CD4-positive, alpha-beta T cell treated with Interleukin-6 at 100 ng/mL for 8 hours (primary cell): ENCODE results near the gene TOR2A.

Experiments used
- DNase-seq: peaks from one replicate; pipeline ENCODE4 v3.0.0-alpha.2; 2020; ENCODE audit warnings: mixed read lengths, low spot score

TOR2A gene

DNA sequence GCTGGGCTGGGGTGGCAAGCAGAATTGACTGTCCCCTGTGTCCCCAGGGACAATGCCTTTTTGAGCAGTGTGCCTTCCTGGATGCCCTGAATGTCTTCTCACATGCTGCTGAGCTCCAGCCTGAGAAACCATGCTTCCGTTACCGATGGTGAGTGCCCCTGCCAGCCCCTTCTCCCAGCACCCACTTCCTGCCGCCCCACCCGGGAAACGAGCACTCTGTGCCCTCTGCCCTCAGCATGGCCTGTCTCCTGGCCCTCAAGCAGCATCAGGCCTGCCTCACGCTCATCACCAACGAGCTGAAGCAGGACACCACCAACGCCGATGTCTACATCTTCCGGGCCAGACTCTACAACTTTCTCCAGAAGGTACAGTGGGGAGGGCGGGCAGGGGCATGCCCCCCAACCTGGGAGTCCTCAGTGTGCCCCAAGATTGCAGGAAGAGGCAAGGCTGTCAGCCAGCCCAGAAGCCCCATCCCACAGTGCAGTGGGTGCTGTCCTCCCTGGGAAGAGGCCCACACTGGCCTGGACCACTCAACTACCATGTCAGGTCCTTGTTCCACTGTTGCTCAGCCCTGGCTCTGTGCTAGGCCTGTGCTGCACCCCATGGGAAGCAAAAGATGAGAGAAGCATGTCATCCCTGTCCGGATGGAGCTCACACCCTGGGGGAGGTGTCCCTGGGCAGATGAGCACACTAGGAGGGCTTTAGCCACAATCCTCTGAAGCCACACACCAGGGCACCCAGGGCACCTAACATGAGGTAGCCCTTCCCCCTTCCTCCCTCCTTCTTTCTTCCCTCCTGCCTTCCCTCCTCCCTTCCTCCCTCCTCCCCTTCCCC lies 14.8 kb downstream of the TOR2A start:
- peak; percentile 46 for DNase-seq

DNA sequence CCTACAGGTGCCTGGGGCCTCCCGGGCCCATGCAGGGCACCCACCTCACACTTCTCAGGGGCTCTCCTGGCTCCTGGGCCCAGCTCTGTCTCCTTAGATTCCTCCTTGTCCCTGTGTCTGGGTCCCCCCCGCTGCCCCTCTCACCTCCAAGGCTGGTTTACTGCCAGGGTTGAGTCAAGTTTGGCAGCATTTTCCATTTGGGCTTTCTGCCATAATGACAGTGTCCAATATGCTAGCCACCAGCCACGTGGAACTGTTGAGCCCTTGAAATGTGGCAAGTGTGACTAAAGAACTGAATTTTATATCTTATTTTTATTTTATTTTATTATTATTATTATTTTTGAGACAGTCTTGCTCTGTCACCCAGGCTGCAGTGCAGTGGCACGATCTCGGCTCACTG lies 17.3 kb downstream of the TOR2A start:
- DNase-seq, result no peak

DNA sequence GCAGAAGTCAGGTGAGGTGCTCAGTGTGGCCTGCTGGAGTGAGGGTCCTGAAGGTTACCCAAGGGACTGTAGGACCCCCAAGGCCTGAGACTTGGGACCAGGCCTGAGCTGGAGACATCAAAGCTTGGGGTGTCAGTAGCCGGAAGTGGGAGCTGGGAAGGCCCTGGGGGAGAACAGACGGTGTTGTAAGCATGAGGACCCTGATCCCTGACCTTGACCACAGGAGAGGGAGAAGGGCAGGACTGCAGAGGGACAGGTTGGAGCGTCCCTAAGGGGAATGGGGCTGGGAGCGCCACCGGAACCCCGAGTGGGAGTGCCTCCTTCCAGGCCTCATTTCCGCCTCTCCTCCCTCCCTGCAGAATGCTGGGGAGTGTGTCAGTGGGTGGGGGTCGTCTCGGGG lies 18.7 kb downstream of the TOR2A start:
- no peak for DNase-seq

DNA sequence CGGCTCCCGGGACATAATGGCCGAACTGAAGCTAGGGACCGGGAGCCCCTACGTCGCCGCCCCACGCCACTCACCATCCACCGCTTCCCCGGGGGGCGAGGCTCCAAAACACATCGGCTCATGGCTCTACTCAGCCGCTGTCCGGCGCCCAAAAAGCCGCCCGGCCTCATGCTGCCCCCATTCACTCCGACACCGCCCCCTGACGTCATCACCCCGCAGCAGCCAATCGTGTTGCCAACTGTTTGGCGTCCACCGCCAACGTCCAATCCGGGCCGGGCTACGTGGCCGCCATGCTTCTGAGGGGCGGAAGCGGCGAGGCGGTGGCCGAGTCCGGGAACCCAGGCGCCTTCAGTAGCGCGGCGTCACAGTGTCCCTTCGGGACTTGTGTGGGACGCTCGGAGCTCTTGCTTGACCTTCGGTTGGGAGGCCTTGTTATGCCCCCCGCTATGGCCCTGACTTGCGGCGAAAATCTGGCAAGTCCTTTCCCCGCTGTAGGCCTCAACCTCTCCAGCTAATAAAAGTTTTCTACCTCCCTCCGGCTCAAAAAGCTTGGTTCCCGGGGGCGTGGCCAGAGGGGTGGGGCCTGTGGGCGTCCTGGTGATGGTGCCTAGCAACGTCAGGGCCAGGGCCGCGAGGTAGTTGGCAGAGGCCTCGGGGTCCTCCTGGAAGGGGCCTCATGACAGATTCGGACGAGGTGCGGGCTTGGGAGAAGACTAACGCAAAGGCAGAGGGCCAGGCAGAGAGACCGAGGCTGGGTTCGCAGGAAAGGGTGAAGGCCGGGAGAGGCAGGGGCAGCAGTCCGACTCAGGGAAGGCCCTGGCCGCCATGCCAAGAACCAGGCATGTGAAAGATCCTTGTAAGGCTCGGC lies 19.4 kb downstream of the TOR2A start, which contains the start of the genes PTRH1 and TTC16:
TSS of gene PTRH1 (minus strand) at position 194 of the 868 bp plus-strand sequence. CDS start at position 170, 24 bp downstream.
TSS of gene TTC16 (plus strand) at position 610 of the 868 bp plus-strand sequence. CDS start at position 677, 67 bp downstream.
- peak; percentile 93 for DNase-seq

DNA sequence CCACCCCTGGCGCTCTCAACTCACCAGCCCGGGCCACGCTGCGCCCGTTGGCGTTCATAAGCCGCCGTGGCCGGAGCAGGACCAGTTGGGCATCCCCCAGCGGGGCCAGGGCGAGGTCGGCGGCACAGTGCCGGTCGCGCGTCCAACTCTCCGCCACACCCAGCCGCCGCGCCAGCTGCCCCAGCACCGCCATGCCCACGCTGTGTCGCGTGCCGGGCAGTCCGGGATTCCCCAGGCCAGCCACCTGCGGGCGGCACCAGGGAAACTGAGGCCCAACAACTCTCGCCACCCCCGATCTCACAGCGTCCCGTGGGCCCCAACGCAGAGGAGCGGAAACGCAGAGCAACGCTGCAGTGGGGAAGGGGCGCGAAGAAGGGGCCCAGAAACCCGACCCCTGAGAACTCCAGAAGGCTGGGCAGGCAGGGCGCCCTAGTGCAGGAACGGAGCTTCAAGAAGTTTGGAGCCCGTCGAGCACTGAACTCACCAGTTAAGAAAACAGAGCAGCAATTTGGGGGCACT lies 20.1 kb downstream of the TOR2A start:
- no peak for DNase-seq

DNA sequence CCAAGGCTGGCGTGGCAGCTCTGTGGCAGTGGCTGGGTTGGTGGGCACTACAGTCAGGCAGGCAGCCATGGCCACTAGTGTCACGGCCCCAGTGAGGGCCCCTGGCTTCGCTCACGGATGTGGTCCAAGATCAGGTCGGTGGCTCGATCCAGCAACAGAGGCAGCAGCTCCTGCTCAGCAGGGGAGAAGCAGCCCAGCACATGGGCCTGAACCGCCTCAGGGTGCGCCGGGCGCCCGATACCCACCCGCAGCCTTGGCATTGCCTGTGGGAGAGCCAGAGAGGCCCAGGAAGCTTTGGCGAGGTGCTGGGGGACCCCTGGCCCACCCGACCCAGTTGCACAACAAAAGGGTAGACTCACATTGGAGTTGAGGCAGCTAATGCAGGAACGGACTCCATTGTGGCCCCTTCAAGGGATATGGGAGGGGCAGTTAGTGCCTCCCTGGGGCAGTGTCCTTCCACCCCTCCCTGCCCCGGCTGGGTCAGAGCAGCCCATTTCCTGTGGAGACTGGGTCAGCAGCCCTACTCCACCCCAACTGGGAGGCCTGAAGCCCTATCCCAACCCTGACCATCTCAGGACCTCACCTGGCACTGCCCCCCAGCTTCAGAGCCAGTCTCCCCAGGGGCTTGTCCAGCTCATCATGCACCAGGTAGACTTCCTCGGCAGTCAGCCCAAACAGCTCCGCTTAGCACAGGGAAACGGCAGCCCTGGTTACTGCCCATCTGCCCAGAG lies 20.9 kb downstream of the TOR2A start:
- DNase-seq, result no peak

DNA sequence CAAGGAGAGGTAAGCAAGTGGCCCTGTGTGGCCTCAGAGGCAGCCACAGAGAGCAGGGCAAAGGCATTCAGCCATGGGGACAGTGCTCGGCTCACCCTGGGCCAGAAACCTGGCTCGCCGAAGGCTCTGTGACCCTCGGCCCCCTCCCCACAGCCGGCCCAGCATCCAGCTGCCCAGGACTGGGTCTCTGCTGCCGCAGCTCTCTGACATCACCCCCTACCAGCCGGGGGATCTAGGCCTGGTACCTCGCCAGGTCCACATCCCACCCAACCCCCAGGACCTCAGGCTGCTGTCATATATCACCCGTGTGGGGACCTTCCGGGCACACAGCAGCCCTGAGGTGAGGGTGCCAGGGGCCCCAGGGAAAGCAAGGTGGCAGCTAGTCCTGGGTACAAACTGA lies 22.2 kb downstream of the TOR2A start:
- no peak for DNase-seq

DNA sequence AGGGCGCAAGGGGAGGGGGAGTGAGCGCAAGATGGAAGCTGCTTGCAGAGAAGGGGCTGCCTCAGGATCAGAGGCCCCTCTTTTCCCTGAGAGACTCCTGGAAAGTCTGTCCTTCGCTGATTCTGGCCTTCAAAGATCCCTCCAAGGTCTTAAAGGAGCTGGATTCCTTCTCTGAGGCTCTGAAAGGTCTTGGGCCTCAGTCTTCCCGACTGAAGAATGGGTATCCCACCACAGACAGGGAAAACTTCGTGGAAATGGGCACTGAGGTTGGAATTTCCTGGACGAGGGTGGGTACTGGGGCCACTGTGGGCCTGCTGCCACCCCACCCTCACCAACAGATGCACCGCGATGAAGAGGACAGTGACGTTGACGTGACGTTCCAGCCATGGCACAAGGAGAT lies 22.7 kb downstream of the TOR2A start:
- no peak for DNase-seq

DNA sequence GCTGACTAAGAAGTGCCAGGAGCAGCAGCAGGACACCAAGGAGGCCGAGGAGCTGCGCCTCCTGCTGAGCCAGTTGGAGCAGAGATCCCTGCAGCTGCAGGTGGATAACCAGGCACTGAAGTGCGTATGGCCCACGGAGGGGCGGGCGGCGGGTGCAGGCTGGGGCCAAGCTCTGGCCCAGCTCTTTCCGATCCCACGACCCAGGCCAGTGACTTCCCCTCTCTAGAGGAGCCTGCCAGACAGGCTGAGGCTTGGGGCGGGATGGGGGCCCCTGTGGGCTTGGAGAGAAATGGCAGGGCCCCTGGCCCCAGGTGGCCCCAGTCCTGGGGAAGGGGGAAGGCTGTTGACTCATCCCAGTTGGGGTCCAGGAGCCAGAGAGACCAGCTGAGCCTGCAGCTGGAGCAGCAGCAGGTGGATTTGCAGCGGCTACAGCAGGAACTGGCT lies 23.2 kb downstream of the TOR2A start:
- DNase-seq, result no peak

DNA sequence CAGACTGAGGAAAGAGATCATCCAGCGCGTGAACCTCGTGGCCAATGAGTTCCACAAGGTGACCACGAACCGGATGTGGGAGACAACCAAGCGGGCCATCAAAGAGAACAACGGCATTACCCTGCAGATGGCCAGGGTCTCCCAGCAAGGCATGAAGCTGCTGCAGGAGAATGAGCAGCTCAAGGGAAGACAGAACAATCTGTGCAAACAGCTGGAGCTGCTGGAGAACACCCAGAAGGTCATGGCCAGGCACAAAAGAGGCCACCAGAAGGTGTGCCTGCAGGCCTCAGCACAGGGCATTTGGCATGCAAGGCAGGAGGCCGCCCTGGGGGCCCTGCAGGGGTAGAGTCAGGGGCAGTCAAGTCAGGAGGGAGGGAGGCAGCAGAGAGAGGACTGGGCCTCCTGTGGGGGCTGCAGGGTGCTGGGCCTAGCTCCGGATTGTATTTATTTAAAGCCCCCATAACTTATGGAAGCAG lies 23.8 kb downstream of the TOR2A start:
- DNase-seq, result no peak

DNA sequence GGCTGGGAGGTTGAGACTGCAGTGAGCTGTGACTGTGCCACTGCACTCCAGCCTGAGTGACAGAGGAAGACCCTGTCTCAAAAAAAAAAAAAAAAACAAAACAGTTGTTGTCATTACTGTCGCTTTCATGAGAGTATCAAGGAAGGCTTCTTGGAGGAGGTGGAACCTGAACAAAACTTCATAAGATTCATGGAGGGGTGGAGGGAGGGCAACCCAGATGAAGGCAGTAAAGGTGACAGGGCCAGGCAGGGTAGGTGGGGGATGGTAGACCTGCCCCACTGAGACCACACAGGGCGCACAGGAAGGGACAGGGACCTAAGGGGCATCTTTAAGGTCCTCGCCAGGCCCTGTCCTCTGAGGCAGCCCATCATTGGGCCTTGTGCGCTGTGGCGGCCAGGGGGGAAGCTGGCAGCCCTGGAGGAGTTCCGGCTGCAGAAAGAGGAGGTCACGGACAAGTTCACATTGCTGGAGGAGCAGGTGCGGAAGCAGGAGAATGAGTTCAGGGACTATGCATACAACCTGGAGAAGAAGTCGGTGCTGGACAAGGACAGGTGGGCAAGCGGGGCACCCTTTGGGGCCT lies 24.8 kb downstream of the TOR2A start:
- DNase-seq, result no peak

DNA sequence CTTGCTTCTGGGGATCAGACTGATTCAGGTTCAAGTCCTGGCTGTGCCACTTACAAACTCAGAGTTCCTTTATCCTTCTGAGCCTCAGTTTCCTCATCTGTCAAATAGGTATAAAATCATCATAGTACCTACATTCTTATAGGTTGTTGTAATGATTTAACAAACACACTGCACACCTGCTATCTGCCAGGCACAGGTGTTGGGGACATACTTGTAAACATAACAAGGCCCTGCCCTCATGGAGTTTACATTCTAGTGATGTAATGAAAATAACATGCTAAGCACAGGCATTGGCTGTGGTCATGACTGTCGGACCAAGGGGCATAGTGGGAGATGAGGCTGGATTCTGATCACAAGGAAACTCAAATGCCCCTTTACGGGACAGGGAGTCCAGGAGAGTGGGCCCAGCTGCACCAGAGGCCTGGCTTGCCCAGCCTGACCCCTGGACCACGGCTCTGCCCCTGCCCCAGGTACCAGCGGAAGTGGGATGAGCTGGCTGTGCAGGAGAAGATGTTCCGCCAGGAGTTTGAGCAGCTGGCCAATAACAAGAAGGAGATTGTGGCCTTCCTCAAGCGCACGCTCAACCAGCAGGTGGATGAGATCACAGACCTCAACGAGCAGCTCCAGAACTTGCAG lies 26.0 kb downstream of the TOR2A start:
- DNase-seq, result no peak

DNA sequence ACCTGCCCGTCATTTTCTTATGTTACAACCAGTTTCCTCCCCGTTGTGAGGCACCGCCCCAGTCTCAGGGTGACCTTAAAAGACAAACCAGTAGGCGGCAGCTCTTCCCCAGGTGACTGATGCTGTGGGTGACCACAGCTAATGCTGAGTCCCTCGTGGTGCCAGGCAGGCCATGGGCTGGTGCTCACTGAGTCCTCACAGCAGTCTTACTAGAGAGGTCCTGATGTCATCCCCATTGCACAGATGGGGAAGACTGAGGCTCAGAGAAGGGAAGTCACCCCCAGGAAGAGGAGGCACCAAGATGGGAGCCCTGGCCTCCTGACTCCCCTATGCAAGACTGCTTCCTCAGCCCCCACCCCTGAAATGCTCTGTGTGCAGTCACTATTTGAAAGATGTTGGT lies 27.3 kb downstream of the TOR2A start:
- peak; percentile 37 for DNase-seq

DNA sequence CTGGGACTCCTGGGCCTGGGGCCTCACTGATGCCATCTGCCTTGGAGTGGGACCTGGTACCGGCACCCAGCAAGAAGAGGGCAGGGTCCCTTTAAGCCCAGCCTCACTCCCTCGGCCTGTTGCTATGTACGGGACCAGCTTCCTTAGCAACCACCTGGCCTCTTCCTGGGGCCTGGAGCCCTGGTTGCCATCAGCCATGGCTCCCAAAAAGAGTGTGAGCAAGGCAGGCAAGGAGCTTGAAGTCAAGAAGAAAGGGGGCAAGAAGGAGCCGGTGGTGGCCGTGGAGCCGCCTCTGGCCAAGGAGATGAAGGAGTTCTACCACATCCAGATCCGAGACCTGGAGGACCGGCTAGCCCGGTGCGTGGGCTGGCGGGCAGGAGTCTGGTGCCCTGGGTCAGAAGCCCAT lies 28.3 kb downstream of the TOR2A start, which contains the start of gene CFAP157:
TSS of gene CFAP157 (plus strand) at position 153 of the 406 bp plus-strand sequence. CDS start at position 197, 44 bp downstream.
- no peak for DNase-seq

DNA sequence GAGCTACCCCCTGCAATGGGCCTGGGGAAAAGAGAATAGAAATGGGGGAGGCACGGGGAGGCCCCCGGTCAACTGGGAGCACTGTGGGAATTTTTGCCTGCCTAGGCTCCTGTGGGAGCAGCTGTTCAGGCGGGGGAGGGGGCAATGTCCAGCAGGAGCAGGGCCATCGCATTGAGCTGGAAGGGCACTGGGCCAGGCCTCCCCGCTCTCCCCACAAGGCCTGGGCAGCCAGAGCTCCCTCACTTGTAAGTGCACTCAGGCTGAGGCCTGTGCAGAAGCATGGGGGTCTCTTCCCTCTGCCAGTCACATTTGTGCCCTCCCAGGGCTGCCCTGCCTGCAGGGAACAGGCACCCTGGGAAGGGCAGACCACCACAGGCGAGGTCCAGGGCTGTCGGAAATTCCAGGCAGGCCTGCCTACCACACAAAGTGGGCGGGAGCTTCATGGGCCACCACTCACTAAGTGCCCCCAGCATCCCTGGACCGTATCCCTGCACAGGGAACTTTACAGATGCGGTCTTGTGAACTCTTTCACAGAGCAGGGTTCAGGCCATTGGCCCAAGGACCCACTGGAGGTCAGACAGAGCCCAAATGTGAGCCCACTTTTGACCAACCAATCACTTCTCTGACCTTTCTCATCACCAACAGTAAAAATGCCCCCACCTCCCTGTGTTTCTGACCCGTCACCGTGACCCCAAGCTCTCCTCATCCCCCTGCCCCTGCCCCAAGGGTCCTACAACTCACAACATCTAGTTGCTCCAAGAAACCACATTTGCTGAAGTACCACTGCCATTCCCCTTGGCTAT lies 29.3 kb downstream of the TOR2A start:
- no peak for DNase-seq

DNA sequence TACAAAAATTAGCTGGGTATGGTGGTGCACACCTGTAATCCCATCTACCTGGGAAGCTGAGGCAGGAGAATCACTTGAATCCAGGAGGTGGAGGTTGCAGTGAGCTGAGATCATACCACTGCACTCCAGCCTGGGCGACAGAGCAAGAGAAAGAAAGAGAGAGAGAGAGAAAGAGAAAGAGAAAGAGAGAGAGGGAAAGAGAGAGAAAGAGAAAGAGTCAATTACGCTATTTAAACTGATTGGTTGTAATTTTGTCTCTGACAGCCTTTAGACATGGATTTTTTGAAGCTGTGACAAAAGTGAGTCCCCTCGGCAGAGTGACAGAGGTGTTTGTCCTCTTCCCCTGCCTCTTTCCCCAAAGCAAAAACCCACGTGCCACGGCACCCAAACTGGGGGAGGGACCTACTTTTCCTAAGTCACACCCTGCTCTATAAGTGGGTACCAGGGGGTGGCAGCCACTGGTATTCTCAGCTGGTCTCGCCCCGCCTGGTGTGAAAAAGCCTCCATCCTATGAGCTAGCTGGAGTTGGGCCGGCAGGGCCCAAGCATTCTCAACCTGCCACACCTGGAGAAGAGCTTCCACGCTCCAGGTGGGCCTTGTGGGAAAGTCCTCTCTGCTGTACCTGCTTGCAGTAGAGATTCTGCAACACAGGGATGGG lies 31.7 kb downstream of the TOR2A start:
- no peak for DNase-seq

DNA sequence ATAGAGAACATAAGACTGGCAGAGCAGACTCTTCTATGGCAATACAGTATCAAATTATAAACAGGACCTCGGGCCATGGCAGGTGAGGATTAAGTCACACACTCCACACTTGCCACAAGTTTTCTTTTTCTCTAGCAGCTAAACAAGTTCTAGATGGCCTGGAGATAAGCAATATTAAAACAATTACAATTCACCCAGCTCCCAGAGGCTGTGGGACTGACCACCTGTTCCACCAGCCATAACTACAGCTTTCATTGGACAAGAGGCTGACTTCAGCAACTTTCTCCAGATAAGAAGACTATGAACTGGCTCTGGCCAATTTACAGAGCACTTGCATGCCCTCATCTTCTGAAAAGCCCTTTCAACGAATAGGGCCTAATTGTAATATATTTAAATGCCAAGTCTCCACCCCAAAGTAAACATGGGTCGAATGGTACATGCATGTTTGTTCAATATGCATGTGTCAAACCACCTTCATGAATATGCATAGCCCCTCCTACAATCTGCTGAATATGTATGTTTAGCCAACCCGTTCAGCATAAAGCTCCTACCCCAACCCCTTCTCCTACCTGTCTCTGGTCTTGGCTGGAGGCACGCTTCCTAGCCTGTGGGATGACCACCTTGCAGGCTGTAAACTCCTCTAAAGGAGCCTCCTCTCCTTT lies 34.4 kb downstream of the TOR2A start:
- DNase-seq, result no peak

DNA sequence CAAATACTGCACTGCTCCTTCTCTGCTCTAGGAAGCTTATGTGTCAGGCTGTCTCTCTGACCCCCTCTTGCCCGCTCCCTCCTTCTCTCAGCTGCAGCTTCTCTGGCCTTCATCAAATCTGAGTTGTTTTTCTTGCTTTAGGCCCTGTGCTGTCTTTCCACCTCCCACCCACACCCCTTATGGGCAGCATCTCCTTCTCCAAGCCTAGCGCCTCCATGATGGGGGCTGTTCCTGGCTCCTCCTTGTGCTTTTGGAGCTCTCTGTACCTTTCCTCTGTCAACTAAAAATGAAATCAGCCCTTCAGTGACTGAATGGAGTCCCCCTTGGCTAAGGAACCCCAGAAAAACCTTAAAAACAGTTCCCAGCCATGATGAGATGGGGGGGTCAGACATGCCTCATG lies 35.0 kb downstream of the TOR2A start:
- no peak for DNase-seq
